Measurements from ENCODE around the gene ASMTL. TPM values are rescaled to one million over a fixed set of nuclear protein-coding genes. Genes with fewer than 3 reads are reported as not detected.

ASMTL gene
- total RNA-seq, 1 donor from 2014 or later: 24.5 TPM

DNA sequence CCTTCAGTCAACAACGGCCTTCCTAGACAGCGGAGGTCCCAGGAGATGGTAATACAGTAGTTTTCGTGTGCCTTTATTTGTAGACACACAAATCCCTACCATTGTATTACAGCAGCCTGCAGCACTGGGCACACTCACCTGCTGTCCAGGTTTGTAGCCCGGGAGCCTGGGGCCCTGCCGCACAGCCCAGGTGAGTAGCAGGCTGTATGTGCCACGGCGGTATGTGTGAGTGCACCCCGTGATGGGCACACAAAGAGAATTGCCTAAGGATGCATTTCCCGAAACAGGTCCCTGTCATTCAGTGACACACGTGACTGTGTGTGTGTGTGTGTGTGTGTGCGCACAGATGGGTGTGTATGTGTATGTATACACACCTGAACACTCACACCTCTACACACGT lies 52.7 kb downstream of the ASMTL start:
- Mint-ChIP-seq H3K27me3 (no peaks in the 10 kb centered on the region), H3K27ac (no peak overlapping the region), H3K9me3 (ENCODE audit: low read depth) (no peaks in the 10 kb centered on the region), H3K4me1 (ENCODE audit: low read depth) (peaks cover 5% of the 10 kb centered on the region), H3K4me3 (ENCODE audit: low read depth) (no peak overlapping the region), H3K36me3 (ENCODE audit: insufficient read depth) (peaks cover 8% of the 10 kb centered on the region)
- TF ChIP-seq, protein P1, sequence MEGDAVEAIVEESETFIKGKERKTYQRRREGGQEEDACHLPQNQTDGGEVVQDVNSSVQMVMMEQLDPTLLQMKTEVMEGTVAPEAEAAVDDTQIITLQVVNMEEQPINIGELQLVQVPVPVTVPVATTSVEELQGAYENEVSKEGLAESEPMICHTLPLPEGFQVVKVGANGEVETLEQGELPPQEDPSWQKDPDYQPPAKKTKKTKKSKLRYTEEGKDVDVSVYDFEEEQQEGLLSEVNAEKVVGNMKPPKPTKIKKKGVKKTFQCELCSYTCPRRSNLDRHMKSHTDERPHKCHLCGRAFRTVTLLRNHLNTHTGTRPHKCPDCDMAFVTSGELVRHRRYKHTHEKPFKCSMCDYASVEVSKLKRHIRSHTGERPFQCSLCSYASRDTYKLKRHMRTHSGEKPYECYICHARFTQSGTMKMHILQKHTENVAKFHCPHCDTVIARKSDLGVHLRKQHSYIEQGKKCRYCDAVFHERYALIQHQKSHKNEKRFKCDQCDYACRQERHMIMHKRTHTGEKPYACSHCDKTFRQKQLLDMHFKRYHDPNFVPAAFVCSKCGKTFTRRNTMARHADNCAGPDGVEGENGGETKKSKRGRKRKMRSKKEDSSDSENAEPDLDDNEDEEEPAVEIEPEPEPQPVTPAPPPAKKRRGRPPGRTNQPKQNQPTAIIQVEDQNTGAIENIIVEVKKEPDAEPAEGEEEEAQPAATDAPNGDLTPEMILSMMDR (IDR thresholded peaks at IDR 0.05; ENCODE audit: unreplicated experiment): no peak
- no peak for DNase-seq (ENCODE audit: low spot score, unreplicated experiment)

DNA sequence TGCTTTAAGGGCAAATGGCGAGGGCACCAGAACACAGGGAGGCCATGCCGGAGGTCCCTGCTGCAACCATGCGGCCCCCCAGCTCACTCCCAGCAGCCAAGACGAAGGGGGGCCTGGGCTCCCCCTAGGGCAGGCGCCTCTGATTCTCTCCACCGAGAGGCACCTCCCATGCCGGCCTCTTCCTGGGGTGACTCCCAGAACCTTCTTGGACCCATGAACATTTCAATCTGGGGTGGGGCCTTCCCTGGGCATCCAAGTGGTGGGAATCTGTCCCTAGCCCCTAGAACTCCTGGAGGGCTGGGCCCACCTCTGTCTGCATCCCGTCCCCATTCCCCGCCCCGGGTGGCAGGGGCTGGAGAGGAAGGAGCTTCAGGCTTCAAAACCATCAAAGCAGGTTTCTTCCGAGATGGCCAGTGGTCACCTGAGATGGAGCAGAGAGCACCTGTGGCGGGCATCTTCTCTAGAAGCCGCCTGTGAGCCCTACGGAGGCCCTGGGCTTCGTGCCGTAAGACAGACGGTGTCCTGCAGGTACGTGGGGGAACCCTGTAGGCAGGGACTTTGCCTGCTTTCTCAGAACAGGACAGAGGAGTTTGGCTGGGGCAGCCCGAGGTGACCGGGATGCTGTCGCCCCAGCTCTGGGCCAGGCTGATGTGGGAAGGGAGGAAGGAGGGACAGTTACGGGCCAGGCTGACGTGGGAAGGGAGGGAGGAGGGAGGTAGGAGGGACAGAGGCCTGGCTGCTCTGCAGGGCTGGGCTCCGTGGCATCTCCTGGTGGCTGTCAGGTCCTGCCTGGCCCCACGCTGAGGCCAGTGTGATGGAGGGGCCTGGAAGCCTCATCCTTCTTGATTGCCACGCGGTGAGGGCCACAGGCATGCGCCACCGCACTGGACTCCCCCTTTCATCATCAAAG lies 54.0 kb downstream of the ASMTL start:
- peaks cover 8% of the 10 kb centered on the region for H3K36me3 Mint-ChIP-seq (ENCODE audit: insufficient read depth)
- no peaks in the 10 kb centered on the region for H3K27me3 Mint-ChIP-seq
- H3K27ac Mint-ChIP-seq: no peak overlapping the region
- TF ChIP-seq, protein P1 (IDR thresholded peaks at IDR 0.05; ENCODE audit: unreplicated experiment): no peak
- H3K4me3 Mint-ChIP-seq (ENCODE audit: low read depth): no peak overlapping the region
- peaks cover 9% of the 10 kb centered on the region for H3K4me1 Mint-ChIP-seq (ENCODE audit: low read depth)
- H3K9me3 Mint-ChIP-seq (ENCODE audit: low read depth): no peaks in the 10 kb centered on the region
- no peak for DNase-seq (ENCODE audit: low spot score, unreplicated experiment)

DNA sequence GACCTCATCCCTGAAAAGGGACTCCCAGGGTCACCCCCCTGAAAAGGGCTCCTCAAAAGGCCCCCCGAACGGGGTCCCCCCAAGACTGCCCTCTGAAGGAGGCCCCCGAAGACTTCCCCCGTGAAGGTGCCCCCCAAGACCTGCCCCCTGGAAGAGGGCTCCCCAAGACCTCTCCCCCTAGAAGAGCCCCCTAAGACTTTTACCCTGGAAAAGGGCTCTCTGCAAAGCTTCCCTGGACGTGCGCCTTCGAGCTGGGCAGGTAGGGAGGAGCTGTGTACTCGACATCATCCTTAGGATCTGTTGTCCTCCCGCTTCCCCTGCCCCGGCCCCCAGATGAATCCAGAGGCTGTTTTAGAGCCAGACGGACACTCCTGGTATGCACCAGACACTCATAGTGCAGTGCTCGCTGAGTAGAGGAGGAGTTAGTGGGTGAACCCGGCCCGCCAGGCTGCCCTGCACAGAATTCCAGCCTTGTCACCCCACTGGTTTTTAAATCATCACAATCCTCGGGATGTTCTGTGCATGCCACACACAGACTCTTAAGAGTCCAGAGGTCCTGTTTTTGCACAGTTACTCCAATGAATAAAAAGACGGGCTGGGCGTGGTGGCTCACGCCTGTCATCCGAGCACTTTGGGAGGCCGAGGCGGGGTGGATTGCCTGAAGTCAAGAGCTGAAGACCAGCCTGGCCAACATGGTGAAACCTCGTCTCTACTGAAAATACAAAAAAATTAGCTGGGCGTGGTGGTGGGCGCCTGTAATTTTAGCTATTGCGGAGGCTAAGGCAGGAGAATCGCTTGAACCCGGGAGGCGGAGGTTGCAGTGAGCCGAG lies 55.1 kb downstream of the ASMTL start:
- Mint-ChIP-seq H3K4me3 (ENCODE audit: low read depth) (no peak overlapping the region), H3K27ac (peak overlapping the region; percentile 76), H3K4me1 (ENCODE audit: low read depth) (peaks cover 14% of the 10 kb centered on the region), H3K27me3 (no peaks in the 10 kb centered on the region), H3K9me3 (ENCODE audit: low read depth) (no peaks in the 10 kb centered on the region), H3K36me3 (ENCODE audit: insufficient read depth) (peaks cover 8% of the 10 kb centered on the region)
- DNase-seq (ENCODE audit: low spot score, unreplicated experiment): no peak
- TF ChIP-seq, protein P1 (IDR thresholded peaks at IDR 0.05; ENCODE audit: unreplicated experiment): no peak

- TF ChIP-seq, protein P1 (IDR thresholded peaks at IDR 0.05; ENCODE audit: unreplicated experiment): no peak
- Mint-ChIP-seq H3K36me3 (ENCODE audit: insufficient read depth) (peaks cover 8% of the 10 kb centered on the region), H3K4me3 (ENCODE audit: low read depth) (no peak overlapping the region), H3K4me1 (ENCODE audit: low read depth) (peaks cover 14% of the 10 kb centered on the region), H3K27me3 (no peaks in the 10 kb centered on the region), H3K9me3 (ENCODE audit: low read depth) (no peaks in the 10 kb centered on the region), H3K27ac (no peak overlapping the region)
- DNase-seq (ENCODE audit: low spot score, unreplicated experiment): no peak
These were observed 55.7 kb downstream of the ASMTL start for GRCh38 chrX:1397001-1397400.

GRCh38 chrX:1395646-1396216 lies 57.0 kb downstream of the ASMTL start:
- Mint-ChIP-seq H3K4me1 (ENCODE audit: low read depth) (peaks cover 20% of the 10 kb centered on the region), H3K36me3 (ENCODE audit: insufficient read depth) (peaks cover 12% of the 10 kb centered on the region), H3K27me3 (no peaks in the 10 kb centered on the region), H3K4me3 (ENCODE audit: low read depth) (peak overlapping the region; percentile 20), H3K9me3 (ENCODE audit: low read depth) (no peaks in the 10 kb centered on the region), H3K27ac (no peak overlapping the region)
- DNase-seq (ENCODE audit: low spot score, unreplicated experiment): no peak
- TF ChIP-seq, protein P1 (IDR thresholded peaks at IDR 0.05; ENCODE audit: unreplicated experiment): no peak
